ENCODE data around the gene CRIP3.
"Not testable (repeated sequence)": the region's sequence is repeated elsewhere in the genome, so short reads cannot be mapped to it uniquely, and the experiment has no call there.

The CRIP3 gene

DNA sequence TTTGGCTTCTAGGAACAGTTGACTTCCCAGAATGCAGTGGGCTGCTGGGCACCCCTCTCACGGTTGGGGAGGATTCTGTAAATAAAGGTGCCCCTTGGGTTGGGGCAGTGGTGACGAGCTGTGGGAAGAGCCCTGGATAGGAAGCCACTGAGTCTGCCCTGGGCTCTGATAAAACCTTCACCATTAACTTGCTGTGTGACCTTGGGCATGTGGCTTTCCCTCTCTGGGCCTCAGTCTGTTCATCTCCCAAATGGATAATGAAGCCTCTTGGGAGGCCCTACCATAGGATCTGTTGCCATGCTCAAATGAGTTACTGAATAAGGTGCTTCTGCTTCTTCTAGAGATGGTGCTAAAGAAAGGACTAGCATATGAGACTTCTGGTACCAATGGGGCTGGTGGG is 3.7 kb downstream of the CRIP3 start:
- no peak for DNase-seq

- no peak for DNase-seq
Measured at GRCh38 chr6:43304361-43304760, 4.3 kb downstream of the CRIP3 start.

DNA sequence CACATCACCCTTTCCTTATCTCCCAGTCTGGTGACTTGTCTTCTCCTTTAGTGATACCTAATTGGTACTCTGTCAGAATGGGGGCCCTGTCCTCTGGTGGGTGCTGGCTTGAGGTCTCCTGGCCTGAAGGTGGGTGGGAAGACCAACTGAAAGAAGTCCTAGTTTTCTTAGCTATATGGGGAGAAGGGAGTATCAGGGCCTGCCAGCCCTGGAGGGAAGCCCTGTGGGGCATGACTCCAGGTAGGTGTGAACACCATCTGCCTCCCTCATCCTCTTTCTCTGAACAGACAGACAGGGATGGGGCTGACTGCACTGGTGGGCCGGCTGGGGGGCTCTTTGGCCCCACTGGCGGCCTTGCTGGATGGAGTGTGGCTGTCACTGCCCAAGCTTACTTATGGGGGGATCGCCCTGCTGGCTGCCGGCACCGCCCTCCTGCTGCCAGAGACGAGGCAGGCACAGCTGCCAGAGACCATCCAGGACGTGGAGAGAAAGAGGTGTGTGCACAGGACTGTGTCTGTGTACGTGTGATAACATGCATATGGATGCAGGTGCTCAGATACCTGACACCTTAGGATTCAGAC is 4.8 kb downstream of the CRIP3 start:
- DNase-seq: no peak

DNA sequence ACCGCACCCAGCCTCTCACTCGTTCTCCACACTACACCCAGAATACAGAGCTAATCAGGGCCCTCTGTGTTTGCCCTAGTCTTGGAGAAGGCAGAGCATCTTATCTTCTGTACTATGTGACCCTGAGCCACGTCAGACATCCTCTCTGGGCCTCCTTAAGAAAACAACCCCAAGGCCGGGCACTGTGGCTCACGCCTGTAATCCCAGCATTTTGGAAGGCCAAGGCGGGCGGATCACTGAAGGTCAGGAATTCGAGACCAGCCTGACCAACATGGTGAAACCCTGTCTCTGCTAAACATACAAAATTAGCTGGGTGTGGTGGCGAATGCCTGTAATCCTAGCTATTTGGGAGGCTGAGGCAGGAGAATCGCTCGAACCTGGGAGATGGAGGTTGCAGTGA is 5.6 kb downstream of the CRIP3 start:
- not testable (repeated sequence) for DNase-seq

DNA sequence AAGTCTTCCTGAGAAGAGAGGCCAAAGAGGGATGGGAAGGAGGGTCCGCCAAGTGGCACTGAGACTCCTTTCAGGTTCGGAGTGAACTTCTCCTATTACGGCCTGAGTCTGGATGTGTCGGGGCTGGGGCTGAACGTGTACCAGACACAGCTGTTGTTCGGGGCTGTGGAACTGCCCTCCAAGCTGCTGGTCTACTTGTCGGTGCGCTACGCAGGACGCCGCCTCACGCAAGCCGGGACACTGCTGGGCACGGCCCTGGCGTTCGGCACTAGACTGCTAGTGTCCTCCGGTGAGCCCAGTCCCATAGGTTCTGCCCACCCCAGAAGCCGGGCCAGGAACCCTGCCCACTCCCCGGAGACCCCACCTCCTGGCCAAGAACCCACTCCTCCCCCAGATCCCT is 6.5 kb downstream of the CRIP3 start:
- no peak for DNase-seq

- no peak for DNase-seq
Measured at GRCh38 chr6:43301081-43301870, 7.3 kb downstream of the CRIP3 start.

GRCh38 chr6:43299338-43300293 is 9.0 kb downstream of the CRIP3 start:
- DNase-seq: no peak

DNA sequence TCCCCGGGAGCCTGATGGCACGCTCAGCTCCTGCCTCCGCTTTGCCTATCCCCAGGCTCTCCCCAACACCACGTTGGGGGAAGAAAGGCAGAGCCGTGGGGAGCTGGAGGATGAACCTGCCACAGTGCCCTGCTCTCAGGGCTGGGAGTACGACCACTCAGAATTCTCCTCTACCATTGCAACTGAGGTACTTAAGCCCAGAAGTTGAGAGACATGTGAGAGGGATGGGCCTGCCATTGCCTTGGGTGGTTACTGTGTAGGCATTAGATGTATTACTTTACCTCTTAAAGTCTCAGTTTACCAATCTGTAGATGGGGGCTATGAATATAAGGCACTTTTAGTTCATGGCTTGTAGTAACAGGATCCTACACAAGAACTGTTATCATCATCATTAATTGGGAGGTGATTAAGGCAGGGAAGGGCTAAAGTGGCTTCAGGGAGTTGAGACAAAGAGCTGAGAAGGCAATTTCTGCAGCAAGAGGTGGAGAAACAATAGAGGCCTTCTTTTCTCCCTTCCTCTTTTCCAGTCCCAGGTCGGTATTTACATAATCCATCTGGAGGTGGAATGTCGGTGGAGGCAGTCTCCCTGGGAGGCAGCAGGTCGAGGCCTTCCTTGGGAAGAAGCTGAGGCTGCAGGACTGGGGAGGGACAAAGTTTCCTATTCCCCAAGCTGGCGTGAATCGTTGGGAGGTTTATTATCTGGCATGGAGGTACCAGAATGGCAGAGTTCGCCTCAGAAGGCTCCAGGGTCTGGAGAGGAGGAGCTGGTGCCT is 9.9 kb downstream of the CRIP3 start:
- no peak for DNase-seq

GRCh38 chr6:43297644-43298564 is 10.7 kb downstream of the CRIP3 start, which contains the start of gene SLC22A7:
TSS of gene SLC22A7 (plus strand) at chr6:43298260. CDS start at chr6:43298359, 99 bp downstream.
- DNase-seq: no peak

DNA sequence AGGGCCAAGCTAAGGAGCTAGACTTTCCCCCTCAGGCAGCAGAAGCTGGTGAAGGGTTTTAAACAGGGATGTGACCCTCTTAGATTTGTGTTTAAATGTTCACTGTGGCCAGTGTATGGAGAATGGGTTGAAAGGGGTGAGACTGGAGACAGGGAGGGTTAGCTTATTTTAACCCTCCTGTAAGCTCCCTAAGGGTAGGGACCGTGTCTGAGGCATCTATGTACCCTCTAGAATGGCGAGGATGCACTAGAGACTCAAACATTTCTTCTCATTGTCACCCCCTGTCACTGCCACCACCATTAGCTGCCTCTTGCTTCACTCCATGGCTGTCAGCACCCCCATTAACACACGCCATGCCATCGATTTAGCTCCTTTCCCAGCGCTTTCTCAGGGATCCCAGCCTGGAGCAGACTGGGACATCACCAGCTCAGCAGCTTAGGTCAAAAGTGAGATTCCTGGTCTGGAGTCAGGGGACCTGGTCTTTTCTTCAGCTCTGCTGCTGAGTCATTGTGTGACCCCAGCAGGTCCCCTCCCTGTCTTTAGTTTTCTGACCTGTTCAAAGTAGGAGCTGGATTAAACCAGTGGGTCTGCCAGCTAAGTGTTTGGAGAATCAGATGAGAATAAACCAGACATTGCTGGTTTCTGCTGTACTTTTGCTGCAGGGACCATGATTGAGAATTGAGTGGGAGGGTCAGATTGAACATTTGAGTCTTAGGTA is 11.7 kb downstream of the CRIP3 start:
- DNase-seq: no peak

DNA sequence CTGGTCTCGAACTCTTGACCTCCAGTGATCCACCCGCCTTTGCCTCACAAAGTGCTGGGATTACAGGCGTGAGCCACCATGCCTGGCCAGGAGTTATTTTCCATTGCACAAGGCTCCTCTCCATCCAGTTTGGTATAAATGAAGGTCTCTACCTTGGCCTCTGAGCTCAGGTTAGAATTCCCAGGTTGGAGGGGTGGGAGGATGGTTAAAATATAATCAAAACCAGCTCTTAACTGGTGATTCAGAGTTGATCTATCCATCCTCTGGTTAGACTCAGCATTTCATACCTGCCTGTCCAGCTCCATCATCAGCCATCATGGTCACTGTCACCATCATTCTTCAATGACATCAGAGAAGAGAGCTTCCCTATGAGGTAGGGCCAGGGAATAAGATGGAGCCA is 13.2 kb downstream of the CRIP3 start:
- no peak for DNase-seq

- DNase-seq: no peak
Measured at GRCh38 chr6:43294536-43294935, 14.1 kb downstream of the CRIP3 start.

GRCh38 chr6:43293698-43294097 is 14.9 kb downstream of the CRIP3 start:
- DNase-seq: no peak

DNA sequence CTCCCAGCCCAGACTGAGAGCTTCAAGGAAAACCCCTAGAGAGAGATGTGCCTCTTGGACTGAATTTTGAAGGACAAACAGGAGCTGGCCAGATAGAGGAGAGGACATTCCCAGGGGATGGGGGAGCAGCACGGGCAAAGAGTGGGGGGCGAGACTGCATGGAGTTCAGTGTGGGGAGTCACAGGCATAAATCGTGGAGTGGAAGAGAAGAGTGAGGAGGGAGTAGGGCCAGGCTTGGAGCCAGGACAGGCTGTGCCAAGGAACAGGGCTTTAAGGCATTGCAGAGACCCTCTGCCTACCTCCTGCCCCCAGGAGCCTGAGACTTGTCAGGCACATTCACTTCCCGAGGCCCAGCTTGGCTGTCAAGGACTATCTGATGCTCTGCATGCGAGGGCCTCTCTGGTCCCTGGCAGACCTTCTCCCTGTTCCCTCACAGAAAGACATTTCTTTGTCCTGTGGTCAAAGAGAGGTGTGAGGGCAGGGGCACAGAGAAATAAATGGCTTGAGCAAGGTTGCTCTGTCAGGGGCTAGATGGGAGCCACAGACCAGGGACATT is 15.8 kb downstream of the CRIP3 start:
- no peak for DNase-seq

GRCh38 chr6:43292341-43292740 is 16.3 kb downstream of the CRIP3 start:
- DNase-seq: no peak

DNA sequence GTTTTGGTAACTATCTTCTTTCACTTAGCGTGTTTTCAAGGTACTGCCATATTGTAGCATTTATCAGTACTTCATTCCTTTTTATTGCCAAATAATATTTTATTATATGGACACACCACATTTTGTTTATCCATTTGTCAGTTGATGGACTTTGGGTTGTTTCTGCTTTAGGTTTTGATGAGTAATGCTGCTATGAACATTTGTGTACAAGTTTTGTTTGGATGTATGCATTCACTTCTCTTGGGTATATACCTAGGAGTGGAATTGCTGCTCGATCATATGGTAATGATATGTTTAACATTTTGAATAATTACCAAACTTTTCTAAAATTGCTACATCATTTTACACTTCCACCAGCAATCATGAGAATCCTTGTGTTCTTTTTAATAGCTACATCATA is 16.9 kb downstream of the CRIP3 start:
- DNase-seq: no peak

GRCh38 chr6:43290905-43291355 is 17.7 kb downstream of the CRIP3 start:
- DNase-seq: no peak

DNA sequence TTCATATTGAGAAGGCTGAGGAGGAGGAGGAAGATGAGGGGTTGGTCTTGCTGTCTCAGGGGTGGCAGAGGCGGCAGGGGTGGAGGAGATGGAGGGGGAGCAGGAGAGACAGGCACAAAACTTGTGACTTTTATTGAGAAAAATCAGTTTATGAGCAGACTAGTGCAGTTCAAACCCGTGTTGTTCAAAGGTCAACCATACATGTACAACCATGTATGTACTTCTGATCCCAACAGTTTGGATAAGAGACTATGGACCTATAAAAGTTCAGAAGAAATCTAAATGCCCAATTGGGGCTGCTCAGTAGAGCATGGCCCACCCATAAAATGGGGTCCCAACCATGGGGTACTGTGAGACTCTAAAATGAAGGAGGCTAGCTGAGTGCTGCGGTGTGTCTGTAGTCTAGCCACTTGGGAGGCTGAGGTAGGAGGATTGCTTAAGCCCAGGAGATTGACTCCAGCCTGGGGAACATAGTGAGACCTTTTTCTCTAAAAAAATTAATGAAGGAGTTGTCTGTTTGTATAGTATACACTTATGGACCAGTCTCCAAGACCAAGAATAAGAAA is 18.2 kb downstream of the CRIP3 start:
- no peak for DNase-seq

DNA sequence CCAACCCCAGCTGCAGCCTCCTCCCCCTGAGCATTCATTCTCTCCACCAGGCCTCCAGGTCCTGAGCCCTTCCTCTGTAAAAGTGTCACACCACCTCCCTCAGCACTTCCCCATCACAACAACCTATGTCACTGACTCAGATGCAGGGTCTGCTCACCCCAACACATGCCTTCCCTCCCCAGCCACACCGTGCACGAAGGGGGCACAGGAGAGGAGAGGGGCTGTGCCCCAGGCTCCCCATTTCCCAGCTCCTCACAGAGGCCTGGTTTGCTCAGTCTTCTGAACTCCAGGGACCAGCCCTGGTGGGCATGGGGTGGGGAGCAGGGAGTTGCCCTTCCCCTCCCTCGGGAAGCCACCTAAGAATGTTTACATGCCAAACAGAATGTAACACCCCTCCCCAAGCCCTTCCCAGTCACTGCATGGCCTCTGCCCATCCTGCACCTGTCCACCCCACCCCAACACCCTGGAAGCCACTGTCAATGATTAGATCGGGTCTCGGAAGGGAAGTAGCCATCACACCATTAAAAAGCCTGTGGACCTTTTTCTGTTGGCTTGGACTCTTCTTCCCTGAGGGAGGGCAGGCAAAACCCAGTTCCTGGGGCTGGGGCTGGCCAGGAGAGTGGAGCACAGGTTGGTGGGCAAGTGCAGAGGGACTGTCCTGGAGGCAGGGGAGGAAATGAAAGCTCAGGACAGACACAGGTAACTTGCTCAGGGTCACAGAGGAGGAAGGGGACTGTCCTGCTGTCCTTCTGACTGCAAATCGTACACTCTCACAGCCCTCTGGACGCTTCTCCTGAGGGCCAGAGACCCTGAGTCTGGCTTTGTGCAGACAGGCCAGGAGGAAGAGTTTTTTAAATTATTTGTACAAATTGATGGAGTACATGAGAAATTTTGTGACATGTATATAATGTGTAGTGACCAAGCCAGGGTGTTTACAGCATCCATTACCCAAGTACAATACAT is 20.6 kb downstream of the CRIP3 start:
- DNase-seq: no peak

All from activated naive CD4-positive, alpha-beta T cell treated with anti-CD3 and anti-CD28 coated beads, Interleukin-2, amount 50 U/mL, for 16 hours (primary cell).